Right lobe of liver (tissue), 4 donors: Measurements from ENCODE around the gene UCK2.

ENCODE experiments used
- CTCF ChIP-seq, 4 donors: fragments of 200-600 bp in 3 of 4; fragments of 450-650 bp in 1 of 4; IDR thresholded peaks; one replicate each; pipeline versions ENCODE4 v1.5.1 to v1.8.0; 2016 to 2022; ENCODE audit warnings: antibody characterized with exemption in 4 of 4, mild to moderate bottlenecking in 2 of 4
- POLR2A ChIP-seq: fragments of 450-650 bp; IDR thresholded peaks from one replicate; pipeline ENCODE4 v1.6.1; 2017; ENCODE audit warnings: antibody characterized with exemption, mild to moderate bottlenecking
- donor health status: DM: no; HTN: no; CAD: no.
- donor health status: DM: no; HTN: no; CAD: no.
- donor health status: DM: no; HTN: yes; CAD: no.

- TF ChIP-seq CTCF (IDR thresholded peaks at IDR 0.05) (peak; percentile 28 to 54 (median 36)), POLR2A (no peak)
Measured at GRCh38 chr1:165871311-165872067, 44.1 kb downstream of the UCK2 start.
